Kidney epithelial cell (primary cell): Measurements from ENCODE around the gene HOXB7. TPM values are rescaled to one million over a fixed set of nuclear protein-coding genes. Genes with fewer than 3 reads are reported as not detected.

Experiments used
- DNase-seq: peaks from one replicate; pipeline ENCODE4 v3.0.0-alpha.2; 2010; ENCODE audit warnings: low read depth
- H3K27me3 ChIP-seq: 2 replicates; pipeline ENCODE4 v1.6.0; 2011; ENCODE audit warnings: low read length; ENCODE audit not compliant: control insufficient read depth, insufficient read depth
- H3K36me3 ChIP-seq: 2 replicates; pipeline ENCODE4 v1.5.1; 2011; ENCODE audit warnings: low read length; ENCODE audit not compliant: control insufficient read depth, insufficient read depth
- H3K4me3 ChIP-seq: 2 replicates; pipeline ENCODE4 v1.5.1; 2011; ENCODE audit warnings: low read depth, mild to moderate bottlenecking, control low read depth, low read length
- CTCF ChIP-seq: IDR thresholded peaks from 2 replicates; pipeline ENCODE4 v1.5.1; 2011; ENCODE audit warnings: mild to moderate bottlenecking, moderate library complexity, low read length, control low read depth, inconsistent platforms; ENCODE audit not compliant: insufficient read depth, poor library complexity, severe bottlenecking
- total RNA-seq: library from RNA; depleted of rRNA; stranded (reverse); fragments of >200 nt; gene quantifications from 2 replicates; pipeline ENCODE4 v1.2.3, GENCODE V29; 2015

Gene HOXB7
- total RNA-seq, 1 donor from 2014 or later = 27.2 TPM

DNA sequence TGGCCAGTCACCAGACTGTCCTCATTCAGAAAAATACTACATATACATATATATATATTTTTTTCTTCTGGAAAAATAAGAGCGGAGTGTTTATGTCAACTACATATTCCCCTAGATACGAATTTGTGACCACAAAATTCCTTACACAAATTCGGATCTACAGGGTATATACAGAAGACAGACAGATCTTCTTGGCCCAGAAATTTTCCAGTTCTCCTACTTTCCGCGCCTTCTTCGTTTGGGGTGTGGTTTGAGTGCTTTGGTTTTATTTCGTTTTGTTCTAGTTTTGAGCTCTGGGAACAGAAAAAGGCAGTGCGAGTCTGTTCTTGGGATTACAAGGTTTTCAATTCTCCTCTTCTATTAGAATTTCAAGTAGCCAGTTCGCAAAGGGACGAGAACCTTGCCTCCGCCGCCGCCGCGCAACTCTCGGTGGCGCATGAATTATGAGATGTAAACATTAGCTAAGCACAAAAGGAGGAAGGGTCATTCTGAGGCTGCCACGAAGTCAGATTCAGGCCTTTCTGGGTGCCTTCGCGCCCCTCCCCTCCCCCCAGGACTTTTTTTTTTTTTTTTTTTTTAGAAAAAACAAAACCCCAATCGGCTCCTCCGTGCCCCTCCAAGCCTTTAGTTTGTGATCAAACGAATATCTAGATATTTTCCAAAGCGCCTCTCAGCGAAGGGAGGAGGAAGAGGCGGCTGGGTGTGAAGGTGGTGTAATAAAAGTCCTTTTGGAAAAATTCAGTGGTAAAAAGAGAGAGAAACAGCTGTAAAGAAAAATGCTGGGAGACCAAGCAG is 30.9 kb downstream of the HOXB7 start:
- Histone ChIP-seq H3K4me3 (peak overlapping the region; percentile 68), H3K36me3 (peaks cover 3% of the 10 kb centered on the region), H3K27me3 (no peaks in the 10 kb centered on the region)
- TF ChIP-seq CTCF = no peak
- no peak for DNase-seq

DNA sequence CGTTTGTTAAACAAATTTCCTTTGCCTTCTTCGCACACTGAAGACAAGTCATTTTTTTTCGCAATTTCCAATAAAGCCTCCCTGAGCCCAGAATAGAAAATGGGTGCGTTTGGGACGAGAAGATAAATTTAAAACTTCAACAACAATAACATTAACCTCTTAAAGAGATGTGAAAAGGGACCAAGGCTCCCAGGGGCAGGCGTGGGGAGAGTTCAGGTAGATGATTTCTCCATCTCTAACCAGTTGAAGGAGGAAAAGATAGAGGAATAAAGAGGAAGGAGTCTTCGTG is 31.4 kb downstream of the HOXB7 start:
- H3K27me3 ChIP-seq = no peaks in the 10 kb centered on the region
- peak overlapping the region; percentile 68 for H3K4me3 ChIP-seq
- peaks cover 3% of the 10 kb centered on the region for H3K36me3 ChIP-seq
- DNase-seq = no peak
- no peak for TF ChIP-seq CTCF

- no peaks in the 10 kb centered on the region for H3K27me3 ChIP-seq
- peak overlapping the region; percentile 68 for H3K4me3 ChIP-seq
- DNase-seq = no peak
- H3K36me3 ChIP-seq = peaks cover 3% of the 10 kb centered on the region
- TF ChIP-seq CTCF = no peak
Measured at GRCh38 chr17:48578616-48579470, 32.0 kb downstream of the HOXB7 start.

GRCh38 chr17:48577946-48578615 is 32.7 kb downstream of the HOXB7 start, which contains the start of gene HOXB4:
HOXB4 (minus strand) TSS chr17:48578350; CDS start chr17:48578319, 31 bp downstream.
- DNase-seq = no peak
- H3K36me3 ChIP-seq = peaks cover 3% of the 10 kb centered on the region
- H3K4me3 ChIP-seq = peak within 1 kb of the TSS; percentile 68
- TF ChIP-seq CTCF = no peak
- H3K27me3 ChIP-seq = no peaks in the 10 kb centered on the region

DNA sequence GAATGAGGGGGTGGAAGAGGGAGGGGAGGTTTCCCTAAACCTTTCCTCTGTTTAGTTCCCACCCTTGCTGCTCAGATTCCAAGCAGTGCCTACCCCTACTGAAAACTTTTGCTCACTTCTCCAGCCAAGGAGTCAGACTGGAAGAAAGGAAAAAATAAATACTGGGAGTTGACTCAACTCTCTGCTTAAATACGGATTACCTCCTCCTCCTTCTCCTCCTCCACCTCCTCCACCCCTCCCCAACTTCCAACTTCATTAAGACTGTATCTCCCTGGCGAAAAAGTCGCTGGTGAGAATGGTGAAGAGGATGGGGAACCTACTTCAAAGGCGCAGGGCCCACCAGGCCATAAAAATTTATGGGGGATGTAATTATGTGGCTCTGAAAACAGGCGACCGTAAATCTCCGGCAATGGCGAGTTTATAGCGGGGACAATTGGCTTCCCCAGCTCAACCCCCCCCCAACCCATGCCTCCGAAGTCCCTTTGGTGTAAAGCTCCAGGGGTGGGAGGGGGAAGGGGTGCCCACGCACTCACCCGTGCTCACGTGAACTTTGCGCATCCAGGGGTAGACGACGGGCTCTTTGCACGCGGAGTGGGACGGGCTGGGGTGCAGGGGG is 33.4 kb downstream of the HOXB7 start:
- DNase-seq = peak; percentile 84
- Histone ChIP-seq H3K27me3 (no peaks in the 10 kb centered on the region), H3K4me3 (peak overlapping the region; percentile 68), H3K36me3 (peaks cover 3% of the 10 kb centered on the region)
- no peak for TF ChIP-seq CTCF
